Measurements from ENCODE around the gene RARRES1.

DNA sequence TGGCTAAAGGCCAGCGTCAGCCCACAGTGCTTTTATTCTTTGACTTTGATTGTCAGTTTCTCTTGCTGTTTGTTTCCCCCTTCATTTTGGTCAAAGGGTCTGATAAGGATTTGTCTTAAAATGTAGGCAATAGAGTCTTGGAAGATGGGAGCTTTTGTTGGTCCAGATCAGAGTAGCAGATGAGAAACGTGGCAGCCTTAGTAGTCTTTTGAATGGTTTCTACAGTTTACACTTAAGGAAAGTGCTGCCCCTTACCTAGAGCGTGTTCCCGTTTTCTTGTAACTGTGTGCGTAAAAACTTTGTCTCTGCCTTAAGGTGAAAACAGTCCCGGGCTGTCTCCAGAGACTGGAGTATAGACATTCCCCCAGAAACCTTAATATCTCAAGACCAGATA lies 60.4 kb downstream of the RARRES1 start:
- TF ChIP-seq, protein P1, sequence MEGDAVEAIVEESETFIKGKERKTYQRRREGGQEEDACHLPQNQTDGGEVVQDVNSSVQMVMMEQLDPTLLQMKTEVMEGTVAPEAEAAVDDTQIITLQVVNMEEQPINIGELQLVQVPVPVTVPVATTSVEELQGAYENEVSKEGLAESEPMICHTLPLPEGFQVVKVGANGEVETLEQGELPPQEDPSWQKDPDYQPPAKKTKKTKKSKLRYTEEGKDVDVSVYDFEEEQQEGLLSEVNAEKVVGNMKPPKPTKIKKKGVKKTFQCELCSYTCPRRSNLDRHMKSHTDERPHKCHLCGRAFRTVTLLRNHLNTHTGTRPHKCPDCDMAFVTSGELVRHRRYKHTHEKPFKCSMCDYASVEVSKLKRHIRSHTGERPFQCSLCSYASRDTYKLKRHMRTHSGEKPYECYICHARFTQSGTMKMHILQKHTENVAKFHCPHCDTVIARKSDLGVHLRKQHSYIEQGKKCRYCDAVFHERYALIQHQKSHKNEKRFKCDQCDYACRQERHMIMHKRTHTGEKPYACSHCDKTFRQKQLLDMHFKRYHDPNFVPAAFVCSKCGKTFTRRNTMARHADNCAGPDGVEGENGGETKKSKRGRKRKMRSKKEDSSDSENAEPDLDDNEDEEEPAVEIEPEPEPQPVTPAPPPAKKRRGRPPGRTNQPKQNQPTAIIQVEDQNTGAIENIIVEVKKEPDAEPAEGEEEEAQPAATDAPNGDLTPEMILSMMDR (conservative IDR thresholded peaks at IDR 0.05; ENCODE audit: low read depth in 2 of 2): no peak
- TF ChIP-seq, protein P2, sequence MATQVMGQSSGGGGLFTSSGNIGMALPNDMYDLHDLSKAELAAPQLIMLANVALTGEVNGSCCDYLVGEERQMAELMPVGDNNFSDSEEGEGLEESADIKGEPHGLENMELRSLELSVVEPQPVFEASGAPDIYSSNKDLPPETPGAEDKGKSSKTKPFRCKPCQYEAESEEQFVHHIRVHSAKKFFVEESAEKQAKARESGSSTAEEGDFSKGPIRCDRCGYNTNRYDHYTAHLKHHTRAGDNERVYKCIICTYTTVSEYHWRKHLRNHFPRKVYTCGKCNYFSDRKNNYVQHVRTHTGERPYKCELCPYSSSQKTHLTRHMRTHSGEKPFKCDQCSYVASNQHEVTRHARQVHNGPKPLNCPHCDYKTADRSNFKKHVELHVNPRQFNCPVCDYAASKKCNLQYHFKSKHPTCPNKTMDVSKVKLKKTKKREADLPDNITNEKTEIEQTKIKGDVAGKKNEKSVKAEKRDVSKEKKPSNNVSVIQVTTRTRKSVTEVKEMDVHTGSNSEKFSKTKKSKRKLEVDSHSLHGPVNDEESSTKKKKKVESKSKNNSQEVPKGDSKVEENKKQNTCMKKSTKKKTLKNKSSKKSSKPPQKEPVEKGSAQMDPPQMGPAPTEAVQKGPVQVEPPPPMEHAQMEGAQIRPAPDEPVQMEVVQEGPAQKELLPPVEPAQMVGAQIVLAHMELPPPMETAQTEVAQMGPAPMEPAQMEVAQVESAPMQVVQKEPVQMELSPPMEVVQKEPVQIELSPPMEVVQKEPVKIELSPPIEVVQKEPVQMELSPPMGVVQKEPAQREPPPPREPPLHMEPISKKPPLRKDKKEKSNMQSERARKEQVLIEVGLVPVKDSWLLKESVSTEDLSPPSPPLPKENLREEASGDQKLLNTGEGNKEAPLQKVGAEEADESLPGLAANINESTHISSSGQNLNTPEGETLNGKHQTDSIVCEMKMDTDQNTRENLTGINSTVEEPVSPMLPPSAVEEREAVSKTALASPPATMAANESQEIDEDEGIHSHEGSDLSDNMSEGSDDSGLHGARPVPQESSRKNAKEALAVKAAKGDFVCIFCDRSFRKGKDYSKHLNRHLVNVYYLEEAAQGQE (IDR thresholded peaks at IDR 0.05; ENCODE audit: unreplicated experiment): no peak
- TF ChIP-seq EZH2phosphoT487 (IDR thresholded peaks at IDR 0.05; ENCODE audit: unreplicated experiment) (no peak), STAT1 (IDR thresholded peaks at IDR 0.05; ENCODE audit: unreplicated experiment) (no peak), POLR2AphosphoS5 (IDR thresholded peaks at IDR 0.05; ENCODE audit: low read depth) (no peak), EZH2 (IDR thresholded peaks at IDR 0.05; ENCODE audit: low read depth, unreplicated experiment) (no peak), CREB1 (CRISPR knock-in tag; IDR thresholded peaks at IDR 0.05; ENCODE audit: low read depth) (no peak), NANOG (IDR thresholded peaks at IDR 0.05; ENCODE audit: borderline replicate concordance) (no peak), JUNB (IDR thresholded peaks at IDR 0.05; ENCODE audit: unreplicated experiment) (no peak), ZNF331 (CRISPR knock-in tag; IDR thresholded peaks at IDR 0.05; ENCODE audit: low read depth) (no peak)
- TF ChIP-seq, protein P3, sequence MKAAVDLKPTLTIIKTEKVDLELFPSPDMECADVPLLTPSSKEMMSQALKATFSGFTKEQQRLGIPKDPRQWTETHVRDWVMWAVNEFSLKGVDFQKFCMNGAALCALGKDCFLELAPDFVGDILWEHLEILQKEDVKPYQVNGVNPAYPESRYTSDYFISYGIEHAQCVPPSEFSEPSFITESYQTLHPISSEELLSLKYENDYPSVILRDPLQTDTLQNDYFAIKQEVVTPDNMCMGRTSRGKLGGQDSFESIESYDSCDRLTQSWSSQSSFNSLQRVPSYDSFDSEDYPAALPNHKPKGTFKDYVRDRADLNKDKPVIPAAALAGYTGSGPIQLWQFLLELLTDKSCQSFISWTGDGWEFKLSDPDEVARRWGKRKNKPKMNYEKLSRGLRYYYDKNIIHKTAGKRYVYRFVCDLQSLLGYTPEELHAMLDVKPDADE (IDR thresholded peaks at IDR 0.05): no peak

All from GM23338 (cell line).